GM19468 (cell line): ENCODE measurements around the gene SNAP23.
A peak's percentile ranks its signal among the peaks of the same experiment; 100 is the strongest.

ENCODE experiments used
- ATAC-seq: cut with Tn5 transposase; IDR thresholded peaks from one replicate; pipeline ENCODE4 v1.9.1; 2021; ENCODE audit warnings: mild to moderate bottlenecking, moderate library complexity, moderate number of reproducible peaks; ENCODE audit not compliant: unreplicated experiment; ENCODE audit errors: extremely low read depth

SNAP23 gene

DNA sequence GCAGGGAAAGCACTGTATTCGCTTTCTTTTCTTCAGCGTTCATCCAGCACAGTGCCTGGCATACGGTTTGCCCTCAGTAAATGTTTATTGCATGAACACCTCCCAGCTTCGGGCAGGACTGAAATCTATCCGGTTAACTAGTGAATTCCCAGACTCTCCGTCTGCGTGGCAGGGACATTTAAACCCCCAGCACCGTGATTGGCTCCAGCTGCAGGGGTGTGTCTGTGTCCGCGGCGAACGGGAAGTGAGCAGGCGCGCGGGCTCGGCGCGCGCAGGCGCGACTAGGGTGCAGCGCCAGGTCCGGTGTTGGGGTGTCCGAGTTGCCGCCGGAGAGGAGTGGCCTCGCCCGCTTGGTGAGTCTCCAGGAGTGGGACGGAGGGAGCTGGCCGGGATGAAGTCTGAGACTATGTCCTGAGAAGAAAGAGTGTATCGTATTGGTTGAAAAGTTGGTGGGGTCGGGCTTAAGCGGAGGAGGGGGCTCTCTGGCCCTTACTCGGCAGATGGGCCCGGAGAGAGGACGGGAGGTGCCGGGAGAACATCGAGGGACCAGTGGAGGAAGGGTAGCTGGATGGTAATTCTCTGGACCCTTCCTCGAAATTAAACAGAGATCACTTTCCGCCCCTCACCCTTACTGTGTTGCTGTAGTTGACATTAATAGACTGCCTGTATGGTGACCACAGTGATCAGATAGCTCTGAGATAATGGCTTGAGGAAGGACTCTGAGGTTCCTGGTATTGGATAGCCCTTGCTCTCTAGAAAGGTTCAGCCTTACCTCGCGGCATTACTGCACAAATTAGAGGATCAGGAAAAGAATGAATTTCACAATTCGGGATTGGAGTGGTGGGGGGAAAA lies at the start of gene SNAP23:
Gene SNAP23, plus strand, starts transcription at position 274 of the 852 bp plus-strand sequence. CDS start 16,213 bp downstream, outside the sequence.
- ATAC-seq = peak; percentile 77

DNA sequence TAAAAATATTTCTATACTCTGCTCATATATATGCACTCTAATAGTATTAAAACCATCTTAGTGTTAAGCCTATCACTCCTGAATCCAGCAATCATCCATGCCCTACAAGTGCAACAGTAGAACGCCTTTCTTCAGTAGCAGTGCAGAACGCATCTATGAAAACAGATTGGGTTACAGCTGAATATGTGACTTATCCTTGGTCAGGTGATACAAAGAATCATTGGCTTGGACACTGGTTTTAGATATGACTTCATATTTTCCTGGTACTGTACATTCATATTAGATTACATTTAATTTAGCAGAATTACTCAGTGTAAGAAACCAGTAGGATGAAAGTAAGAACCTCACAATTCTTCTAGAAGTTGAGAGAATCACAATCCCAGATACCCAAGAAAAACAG lies 47.8 kb upstream of the SNAP23 start:
- ATAC-seq = no peak

DNA sequence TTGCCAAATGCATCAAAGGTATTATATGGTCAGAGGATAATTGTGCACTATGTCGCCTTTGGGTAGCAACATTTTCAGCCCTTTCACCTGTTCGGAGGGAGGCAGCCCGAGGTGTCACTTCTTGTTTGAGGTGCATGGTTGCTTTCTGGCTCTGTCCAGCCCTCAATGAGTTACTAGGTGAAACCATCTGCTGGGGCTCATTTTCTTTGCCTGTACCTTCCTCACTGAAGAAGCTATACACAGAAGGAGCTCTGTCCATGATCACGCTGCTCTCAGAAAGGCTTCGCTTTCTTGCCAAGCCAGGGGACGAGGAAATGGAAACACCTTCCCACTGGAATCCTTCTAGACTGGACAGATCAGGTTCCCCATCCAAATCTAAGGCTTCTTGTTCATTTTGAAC lies 47.2 kb upstream of the SNAP23 start:
- no peak for ATAC-seq

DNA sequence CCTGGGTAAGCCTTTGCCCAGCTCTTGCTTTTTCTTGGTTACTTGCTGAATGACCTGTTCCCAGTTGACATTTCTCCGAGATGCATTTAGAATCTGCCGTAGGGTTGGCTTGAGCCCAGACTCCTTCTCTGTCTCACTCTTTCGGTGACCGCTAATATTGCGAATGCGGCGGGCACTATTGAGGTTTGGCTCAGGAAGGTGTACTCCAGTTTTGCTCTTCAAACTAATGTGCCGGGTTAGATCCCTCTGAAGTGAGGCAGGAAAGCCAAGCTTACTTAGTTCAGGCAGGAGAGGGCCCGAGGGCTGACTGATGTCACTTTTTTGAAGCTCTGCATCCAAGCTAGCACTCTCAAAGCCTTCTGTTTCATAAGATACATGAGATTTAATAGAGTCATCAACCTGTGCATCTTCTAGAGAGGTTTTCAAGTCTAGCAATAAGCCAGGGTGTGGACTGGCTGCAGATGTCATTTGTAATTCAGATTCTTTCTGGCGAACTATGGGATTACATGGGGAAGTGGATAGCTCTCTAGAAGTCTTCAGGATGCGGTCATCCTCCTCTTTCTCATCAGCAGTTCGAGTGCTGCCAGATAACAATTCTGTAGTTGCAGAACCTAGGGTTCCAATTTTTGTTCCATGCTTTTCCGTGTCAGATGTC lies 45.5 kb upstream of the SNAP23 start:
- no peak for ATAC-seq

DNA sequence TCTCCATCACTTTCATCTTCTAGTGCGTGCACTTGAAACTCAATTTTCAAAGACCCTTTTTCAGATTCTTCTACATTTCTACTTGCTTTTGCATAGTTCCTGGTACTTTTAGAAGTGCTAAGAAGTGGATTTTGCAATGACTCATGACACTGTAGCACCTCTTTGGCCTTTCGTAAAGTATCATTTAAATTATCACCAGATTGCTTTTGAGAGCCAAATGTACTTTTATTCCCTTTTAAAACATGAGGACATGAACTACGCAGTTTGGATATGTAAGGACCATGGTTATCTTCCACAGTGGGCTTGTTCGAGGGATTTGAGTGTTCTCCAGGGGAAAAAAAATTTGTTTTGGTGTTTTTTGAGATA lies 45.0 kb upstream of the SNAP23 start:
- ATAC-seq = no peak

DNA sequence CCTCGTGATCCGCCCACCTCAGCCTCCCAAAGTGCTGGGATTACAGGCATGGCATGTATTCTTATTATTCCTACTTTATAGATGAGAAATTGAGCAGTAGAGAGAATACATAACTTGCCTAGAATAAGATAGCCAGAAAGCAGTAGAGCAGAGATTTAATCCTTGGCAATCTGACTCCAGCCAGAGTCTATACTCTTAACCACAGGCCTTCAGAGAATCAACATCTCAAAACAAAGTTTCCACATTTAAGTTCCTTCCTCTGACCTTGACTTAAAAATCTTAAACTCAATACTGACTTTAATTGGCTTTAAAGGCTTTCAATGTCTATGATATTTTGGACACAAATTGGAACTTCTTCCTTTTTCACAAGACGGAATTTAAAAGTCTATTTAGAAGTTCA lies 41.6 kb upstream of the SNAP23 start:
- no peak for ATAC-seq

DNA sequence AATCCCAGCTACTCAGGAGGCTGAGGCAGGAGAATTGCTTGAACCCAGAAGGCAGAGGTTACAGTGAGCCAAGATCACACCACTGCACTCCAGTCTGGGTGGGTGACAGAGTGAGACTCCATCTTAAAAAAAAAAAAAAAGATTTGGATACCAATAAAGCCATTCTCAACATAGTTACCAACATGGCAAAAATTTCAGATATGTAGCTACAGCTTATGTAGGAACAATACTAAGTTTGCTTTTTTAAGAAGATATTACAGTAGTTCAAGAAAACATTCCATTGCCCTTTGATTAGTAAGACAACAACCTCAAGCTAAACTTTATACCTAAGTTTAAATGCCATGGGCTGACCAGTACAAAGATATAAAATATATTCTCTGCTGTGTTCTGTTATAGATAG lies 38.9 kb upstream of the SNAP23 start:
- ATAC-seq = no peak

DNA sequence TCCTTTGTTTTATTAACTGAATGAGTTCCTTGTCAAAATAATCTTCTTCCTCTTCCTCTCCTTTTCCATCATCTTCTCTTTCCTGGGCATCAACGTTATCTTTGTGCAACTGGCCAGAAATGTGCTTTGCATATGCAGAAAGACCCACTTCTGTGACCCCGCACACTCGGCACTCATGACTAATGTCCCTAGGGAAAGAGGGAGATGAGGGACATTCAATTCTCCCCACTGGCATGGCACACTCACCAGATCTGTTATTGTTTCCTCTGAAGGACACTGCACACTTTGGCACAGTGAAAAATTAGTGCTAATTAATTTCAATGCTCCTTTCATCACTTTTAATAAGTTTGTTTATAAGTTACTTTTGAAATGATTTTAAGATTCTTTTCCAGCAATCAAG lies 38.5 kb upstream of the SNAP23 start:
- ATAC-seq = no peak

DNA sequence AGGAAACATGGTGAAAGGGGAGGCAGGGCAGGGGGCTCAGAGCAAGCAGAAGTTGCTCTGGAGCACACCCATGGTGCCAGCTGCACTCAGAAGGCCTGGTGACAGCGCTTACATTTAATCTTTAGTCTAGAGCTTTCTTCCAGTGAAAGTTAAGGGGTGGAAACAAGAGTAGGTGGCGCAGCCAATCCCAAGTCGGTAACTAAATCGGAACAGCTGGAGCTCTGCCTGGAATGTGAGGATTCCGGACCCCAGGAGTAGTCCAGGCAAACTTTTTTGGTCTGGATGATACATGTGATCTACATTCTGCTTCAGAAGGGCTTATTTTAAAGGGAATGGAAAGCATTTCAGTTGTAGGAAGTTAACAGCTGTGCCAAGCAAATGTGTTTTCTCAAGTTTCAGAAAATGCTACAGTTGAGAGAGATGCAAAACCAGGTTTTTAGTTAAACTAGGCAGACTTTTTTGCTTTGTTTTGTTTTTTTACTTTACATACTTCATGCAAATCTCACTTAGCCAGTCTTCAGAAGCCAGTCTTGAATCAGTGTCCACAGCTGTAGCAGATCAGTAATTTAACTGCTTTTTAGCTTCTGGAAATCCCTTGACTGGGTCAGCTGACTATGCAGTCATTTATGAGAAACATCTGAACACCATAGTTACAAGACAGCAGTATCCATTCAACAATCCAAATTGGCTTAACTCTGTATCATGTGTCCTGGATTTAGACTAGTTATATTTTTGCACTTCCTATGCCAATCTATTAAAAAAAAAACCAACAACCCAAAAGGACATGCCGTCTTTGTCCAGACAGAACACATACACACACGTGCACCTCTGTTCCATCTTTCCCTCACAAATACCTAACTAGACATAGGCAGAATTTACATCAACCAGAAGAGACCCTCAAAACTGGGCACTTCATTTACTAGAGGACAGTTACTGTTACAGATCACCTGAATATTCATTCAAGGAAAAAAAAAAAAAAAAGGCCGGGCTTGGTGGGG lies 37.7 kb upstream of the SNAP23 start:
- peak; percentile 44 for ATAC-seq

DNA sequence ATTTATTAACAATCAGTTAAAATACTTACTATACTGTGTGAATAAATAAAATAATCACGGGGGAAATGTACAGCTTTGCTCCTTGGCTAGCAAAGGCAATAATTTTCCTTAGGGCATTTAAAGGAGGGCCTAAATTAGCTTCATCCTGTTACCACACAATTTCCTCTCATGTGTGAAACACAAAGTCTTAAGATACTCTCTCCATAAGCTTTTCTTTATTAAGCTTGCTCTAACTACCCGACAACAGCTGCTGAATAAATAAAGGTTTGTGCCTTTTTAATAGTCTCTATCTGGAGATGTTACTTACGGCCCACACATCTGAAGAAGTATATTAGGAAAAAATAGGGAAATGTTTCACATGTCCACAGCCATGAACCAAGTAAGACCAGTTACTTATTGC lies 34.2 kb upstream of the SNAP23 start:
- no peak for ATAC-seq

DNA sequence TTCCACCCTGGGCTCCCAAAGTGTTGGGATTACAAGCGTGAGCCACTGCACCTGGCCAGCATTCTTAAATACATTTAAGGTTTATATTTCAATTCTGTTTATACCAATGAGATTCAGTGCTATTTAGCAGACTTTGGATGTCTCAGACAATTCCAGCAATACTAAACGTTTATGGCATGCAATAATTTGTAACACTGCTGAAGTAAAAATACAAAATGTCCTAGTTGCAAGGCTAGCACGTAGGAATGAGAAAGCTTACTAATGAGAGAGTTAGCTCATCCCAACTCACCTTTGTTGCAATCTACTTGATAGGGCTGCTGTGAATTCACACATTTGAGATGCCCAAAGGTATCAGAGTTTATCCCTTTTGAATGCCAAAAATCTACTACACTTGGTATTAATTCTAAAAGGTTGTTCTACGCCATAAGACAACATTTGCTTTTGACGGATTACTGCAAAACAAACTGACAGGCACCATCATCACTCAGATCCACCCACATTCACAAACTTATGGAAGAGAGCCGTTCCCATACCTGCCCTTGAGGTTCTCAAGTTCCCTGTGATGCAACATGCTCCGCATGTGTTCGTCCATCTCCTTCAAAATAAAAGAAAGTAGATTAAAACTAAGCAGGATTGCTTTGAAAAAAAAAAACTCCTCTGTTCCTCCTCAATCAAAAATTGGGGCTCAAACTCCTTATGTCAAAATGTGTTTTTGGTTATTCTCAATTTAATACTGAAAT lies 29.7 kb upstream of the SNAP23 start:
- ATAC-seq = no peak

DNA sequence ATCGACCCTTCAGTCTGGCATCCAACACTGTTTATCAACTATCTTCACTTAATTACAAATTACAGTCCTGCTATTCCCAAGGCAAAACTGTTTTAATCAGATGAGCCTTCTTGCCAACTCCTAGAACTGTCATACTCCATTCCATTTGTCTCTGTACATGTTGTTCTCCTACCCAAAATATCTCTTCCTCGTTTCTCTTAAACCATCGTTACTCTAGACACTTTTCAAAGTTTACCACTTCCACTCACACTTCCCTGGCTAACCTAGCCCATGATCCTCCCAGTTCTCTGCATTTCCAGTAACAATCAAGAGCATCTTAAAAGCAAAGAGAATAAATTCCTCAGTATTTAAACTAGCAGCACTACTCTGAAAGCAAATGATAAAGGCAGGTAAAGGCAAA lies 24.4 kb upstream of the SNAP23 start:
- ATAC-seq = no peak

DNA sequence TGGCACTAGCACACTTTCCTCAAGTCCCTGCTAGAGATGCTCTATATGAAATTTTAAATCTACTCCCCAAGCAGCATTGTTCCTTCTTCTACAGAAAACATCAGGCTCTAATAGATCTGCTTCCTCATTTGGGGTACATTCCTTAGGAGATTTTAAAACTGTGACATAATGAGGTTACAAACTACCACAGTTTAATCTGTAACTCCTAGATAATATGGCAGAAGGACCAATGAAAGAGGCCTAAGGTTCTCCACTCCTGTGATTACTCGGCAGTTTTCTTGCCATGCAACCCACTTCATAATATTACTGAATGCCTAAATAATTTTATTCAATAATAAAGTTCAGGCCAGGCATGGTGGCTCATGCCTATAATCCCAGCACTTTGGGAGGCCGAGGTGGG lies 20.6 kb upstream of the SNAP23 start:
- no peak for ATAC-seq

DNA sequence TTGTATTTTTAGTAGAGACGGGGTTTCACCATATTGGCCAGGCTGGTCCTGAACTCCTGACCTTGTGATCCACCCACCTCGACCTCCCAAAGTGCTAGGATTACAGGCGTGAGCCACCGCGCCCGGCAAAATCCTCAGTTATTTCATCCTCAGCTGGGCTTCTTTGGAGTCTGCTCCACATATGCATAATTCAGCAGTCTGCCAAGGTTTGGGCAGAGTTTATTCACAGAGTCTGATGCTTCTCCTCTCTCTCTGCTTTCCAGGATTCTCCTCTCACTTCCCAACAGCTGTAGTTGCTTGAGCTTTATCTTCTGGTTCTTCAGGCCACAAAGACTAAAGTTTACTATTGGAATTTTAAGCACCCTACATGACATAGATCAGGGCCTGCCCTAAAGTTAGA lies 12.7 kb upstream of the SNAP23 start:
- ATAC-seq = no peak

DNA sequence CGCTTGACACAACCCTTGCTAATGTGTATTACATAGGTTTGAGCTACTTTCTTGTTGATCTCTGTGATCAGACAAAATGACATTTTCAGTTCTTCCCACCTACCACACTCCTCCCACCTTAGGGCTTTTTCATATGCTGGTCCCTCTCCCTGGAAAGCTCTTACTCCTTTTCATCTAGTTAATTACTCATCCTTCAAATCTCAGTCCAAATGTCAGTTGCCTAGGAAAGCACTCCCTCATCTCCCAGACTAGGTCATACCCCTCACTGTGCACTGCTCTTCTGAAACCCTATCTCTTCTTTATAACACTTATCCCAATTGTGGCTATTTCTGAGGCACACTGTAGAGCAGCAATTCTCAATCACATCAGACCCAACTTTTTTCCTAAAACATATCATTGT lies 11.8 kb upstream of the SNAP23 start:
- ATAC-seq = no peak

DNA sequence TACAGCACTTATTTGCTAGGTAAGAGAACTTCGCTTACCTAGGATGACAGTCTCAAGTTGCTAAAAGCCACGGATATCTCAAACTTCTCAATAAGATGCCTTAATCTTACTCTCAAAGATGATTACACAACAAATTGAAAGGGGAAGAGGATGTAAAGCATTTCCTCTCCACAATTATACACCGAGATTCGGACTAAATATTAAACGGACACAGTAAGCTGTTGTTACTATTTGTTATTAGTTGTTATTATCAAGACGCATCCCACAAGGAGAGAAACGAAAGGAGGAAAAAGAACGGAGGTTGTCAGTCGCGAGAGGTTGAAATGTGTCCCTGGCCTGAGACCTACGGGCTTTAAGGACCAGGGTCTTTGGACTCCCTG lies 5.2 kb upstream of the SNAP23 start:
- ATAC-seq = no peak

DNA sequence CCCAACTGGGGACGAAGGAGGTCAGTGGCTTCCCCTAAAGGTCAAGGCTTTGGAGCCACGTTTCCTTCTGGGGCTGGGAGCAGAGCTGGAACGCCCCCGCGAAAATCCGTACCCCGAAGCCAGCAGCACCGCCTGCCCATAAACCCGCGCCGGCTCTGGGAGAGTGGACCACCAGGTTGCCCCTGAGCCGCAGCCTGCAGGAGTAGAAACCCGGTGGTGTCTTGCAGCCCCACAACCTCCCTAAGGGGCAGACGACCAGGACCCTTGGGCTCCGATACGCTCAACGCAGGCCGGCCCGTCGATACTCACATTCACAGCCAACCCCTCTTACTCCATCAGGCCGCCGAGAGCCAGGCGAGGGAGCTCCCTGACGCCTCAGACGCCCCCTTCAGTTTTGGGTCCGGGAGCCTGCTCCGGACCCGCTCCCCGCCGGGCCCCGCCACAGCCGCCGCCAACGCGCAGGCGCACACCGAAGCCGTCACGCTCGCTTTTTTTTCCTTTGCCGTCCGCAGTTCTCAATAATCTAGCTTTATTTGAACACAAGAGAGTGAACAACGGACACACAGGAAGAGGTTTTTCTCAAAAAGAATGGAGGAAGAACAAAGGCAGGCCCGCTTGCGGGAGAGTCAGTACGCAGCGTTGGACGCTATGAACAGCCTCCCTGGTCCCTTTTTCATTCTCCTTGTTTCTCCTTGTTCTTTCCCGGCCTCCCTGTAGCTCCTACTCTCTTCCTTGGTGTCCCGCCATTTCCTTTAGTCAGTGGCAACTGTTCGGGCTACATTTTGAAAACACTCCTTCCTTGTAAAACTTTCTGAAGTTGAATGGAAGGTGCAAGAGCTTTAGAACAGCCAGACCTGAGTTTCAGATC lies 4.5 kb upstream of the SNAP23 start, which contains the start of gene ZNF106:
Gene ZNF106, minus strand, starts transcription at position 471 of the 868 bp plus-strand sequence. CDS start 18,852 bp downstream, outside the sequence.
- peak; percentile 43 for ATAC-seq

DNA sequence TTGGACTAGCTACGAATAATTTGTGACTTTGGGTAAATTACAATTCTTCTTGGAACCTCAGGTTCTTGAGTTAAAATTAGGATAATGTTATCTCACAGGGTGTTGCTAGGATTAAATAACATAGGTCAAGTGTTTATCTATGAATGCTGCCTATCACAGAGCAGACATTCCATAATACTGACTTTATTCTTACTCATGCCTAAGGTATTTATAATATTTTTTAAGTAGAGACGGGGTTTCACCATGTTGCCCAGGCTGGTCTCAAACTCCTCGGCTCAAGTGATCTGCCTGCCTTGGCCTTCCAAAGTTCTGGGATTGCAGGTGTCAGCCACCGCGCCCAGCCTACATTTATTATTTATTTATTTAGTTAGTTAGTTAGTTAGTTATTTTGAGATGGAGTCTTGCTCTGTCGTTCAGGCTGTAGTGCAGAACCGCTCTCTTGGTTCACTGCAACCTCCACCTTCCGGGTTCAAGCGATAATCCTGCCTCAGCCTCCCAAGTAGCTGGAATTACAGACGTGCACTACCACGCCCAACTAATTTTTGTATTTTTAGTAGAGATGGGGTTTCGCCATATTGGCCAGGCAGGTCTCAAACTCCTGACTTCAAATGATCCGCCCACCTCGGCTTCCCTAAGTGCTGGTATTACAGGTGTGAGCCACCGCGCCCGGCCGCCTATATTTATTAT lies 3.8 kb upstream of the SNAP23 start:
- no peak for ATAC-seq
